Stomach (tissue), 9 donors: ENCODE measurements around the gene COL18A1. TPM values are rescaled to one million over a fixed set of nuclear protein-coding genes. Genes with fewer than 3 reads are reported as not detected.
"Not testable (repeated sequence)": the region's sequence is repeated elsewhere in the genome, so short reads cannot be mapped to it uniquely, and the experiment has no call there.

Experiments used
- DNase-seq, 2 donors: peaks; one replicate each; pipeline versions ENCODE4 v3.0.0 to v3.0.0-alpha.2; 2013 to 2019
- H3K27ac ChIP-seq, 5 donors: fragments of 200-600 bp in 4 of 5; sonication (generic) in 4 of 5; one replicate each; pipeline ENCODE4 v1.5.1; 2013 to 2019; ENCODE audit warnings: mild to moderate bottlenecking in 1 of 5, moderate library complexity in 1 of 5
- H3K27me3 ChIP-seq, 3 donors: fragments of 200-600 bp; sonication (generic); one replicate each; pipeline ENCODE4 v1.5.1; 2017 to 2019; ENCODE audit warnings: mixed run types in 1 of 3
- H3K36me3 ChIP-seq, 4 donors: fragments of 200-600 bp; sonication (generic); 1 replicate in 3 of 4; 2 replicates in 1 of 4; pipeline ENCODE4 v1.5.1; 2016 to 2019
- H3K4me1 ChIP-seq, 4 donors: fragments of 200-600 bp; sonication (generic); one replicate each; pipeline ENCODE4 v1.5.1; 2016 to 2019
- H3K4me3 ChIP-seq, 4 donors: fragments of 200-600 bp; sonication (generic) in 3 of 4; one replicate each; pipeline ENCODE4 v1.5.1; 2016 to 2019; ENCODE audit warnings: mild to moderate bottlenecking in 1 of 4
- H3K9me3 ChIP-seq, 4 donors: fragments of 200-600 bp; sonication (generic); one replicate each; pipeline ENCODE4 v1.5.1; 2016 to 2019
- EP300 ChIP-seq: sonication (generic); formaldehyde crosslinking; IDR thresholded peaks from one replicate; pipeline ENCODE4 v1.6.1; 2017; ENCODE audit warnings: antibody characterized with exemption
- POLR2A ChIP-seq, 4 donors: fragments of 450-650 bp; IDR thresholded peaks; one replicate each; pipeline ENCODE4 v1.6.1; 2016; ENCODE audit warnings: antibody characterized with exemption in 4 of 4, control low read depth in 2 of 4, mild to moderate bottlenecking in 1 of 4, moderate library complexity in 1 of 4
- POLR2AphosphoS5 ChIP-seq, 3 donors: sonication (generic); formaldehyde crosslinking; IDR thresholded peaks; one replicate each; pipeline ENCODE4 v1.6.1; 2016; ENCODE audit warnings: antibody characterized with exemption in 3 of 3
- WGBS, 5 donors: extraction: QIAGEN DNeasy Blood & Tissue Kit in 3 of 5; methylation state at CpG; one replicate each; pipeline versions ENCODE4 v1.1.5 to v1.1.7; 2013 to 2018; 5-methylcytosine and 5-hydroxymethylcytosine counted together
- intact Hi-C: fragments of 100-400 bp; cut with DNase I; formaldehyde crosslinking; loops from one replicate; pipeline ENCODE4 v1.15.1; 2023; ENCODE audit warnings: low total_unique reads
- polyA plus RNA-seq, 3 donors: library from polyadenylated mRNA; stranded (reverse); fragments of 200-250 nt; gene quantifications; one replicate each; pipeline ENCODE4 v1.2.3, GENCODE V29; 2013
- total RNA-seq, 5 donors: library from RNA; depleted of rRNA; stranded (reverse); fragments of >200 nt; gene quantifications; one replicate each; pipeline versions ENCODE4 v1.1.0 to v1.2.3, GENCODE V29; 2014 to 2016
- TF ChIP-seq, protein P1 (sequence below), 7 experiments: fragments of 450-650 bp in 4 of 7; fragments of 200-600 bp in 3 of 7; sonication (generic) in 3 of 7; IDR thresholded peaks; one replicate each; pipeline ENCODE4 v1.5.1; 2016 to 2019; ENCODE audit warnings: antibody characterized with exemption in 7 of 7, control low read depth in 2 of 7, mild to moderate bottlenecking in 1 of 7
- donor health status: healthy with polysubstance abuse.
- donor health status: Bipolar disorder and iron deficiency.
- donor health status: healthy.

COL18A1 gene
- total and polyA plus RNA-seq, 8 donors = 19.8 to 212 (median 34.6) TPM

- no peak for TF ChIP-seq POLR2AphosphoS5 (IDR thresholded peaks at IDR 0.05)
- no peak overlapping the region for H3K4me3 ChIP-seq
- H3K4me1 ChIP-seq = peaks cover 14 to 16% (median 16%) of the 10 kb centered on the region in 4 donors
- peaks cover 0 to 7% (median 0%) of the 10 kb centered on the region in 3 donors for H3K27me3 ChIP-seq
- H3K36me3 ChIP-seq = no peaks in the 10 kb centered on the region
- no peak overlapping the region for H3K27ac ChIP-seq
- WGBS, 5 donors = 90 to 95% (median 95%) methylated on average over 5 to 17 of the region's 17 CpGs
- no peak for DNase-seq
- peaks cover 0 to 5% (median 2%) of the 10 kb centered on the region in 4 donors for H3K9me3 ChIP-seq
- intact Hi-C loops = loop anchor here (5.0 to 10.0 kb wide), 2 partner anchors 150 to 297 kb away; no protein-coding TSS in a partner anchor
Measured at GRCh38 chr21:45442276-45442675, 37.3 kb downstream of the COL18A1 start.

DNA sequence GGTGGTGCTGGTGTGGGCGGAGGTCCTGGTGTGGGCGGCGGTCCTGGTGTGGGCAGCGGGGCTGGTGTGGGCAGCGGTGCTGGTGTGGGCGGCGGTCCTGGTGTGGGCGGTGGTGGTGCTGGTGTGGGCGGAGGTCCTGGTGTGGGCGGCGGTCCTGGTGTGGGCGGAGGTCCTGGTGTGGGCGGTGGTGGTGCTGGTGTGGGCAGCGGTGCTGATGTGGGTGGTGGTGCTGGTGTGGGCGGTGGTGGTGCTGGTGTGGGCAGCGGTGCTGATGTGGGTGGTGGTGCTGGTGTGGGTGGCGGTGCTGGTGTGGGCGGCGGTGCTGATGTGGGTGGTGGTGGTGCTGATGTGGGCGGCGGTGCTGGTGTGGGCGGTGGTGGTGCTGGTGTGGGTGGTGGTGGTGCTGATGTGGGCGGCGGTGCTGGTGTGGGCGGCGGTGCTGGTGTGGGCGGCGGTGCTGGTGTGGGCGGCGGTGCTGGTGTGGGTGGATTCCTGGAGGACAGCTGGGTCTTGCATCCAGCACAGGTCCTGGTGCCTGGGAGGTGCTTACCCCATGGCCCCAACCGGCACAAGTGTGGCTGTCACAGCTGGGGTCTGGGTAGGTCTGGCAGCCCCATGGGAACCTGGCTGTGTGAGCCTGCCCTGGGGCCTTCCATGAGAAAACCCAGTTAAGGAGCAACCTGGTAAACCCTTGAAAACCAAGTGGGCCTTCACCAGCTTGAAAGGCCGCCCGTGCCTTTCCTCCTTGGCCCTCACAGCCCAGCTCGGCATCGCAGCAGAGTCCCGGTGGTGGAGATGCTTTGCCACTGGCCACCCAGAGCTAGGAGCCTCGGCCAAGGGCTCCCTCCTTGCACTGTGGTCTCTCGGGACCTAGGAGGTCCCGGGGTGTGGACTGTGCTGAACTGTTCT is 38.0 kb downstream of the COL18A1 start:
- intact Hi-C loops = loop anchor here (5.0 to 10.0 kb wide), 2 partner anchors 151 to 298 kb away; no protein-coding TSS in a partner anchor
- H3K36me3 ChIP-seq, H3K9me3 ChIP-seq, DNase-seq, H3K4me3 ChIP-seq, H3K27ac ChIP-seq: not testable (repeated sequence)
- Histone ChIP-seq H3K4me1 (peaks cover 14 to 16% (median 16%) of the 10 kb centered on the region in 4 donors), H3K27me3 (peaks cover 0 to 12% (median 0%) of the 10 kb centered on the region in 3 donors)
- 87 to 97% (median 90%) methylated on average over 25 to 38 of the region's 39 CpGs for WGBS, 5 donors

DNA sequence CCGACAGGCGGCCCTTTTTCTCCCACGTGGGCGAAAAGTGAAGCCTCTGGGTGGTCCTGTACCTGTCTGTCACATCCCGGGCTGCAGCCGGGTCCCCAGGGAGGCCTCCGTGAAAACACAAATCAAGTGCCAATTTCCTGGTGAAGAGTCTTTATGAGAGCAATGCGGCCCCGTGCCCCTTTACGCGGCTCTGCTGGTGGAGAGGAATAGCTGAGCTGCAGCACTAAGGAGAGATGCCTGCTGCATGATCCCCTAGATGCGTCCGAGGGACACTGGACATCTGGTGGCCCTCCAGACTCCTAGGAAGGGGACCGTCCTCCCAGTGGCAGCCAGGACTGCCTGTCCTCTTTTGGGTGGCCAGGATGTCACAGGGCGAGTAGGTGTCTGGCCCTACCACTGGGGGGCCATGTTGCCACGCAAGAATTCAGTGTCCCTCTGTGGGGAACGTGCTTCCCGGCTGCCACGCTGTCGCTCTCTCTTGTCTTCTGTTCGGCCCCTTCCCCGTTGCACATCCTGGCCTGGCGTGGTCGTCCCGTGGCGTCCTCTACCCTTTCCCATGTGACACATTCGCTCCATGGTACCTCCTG is 38.7 kb downstream of the COL18A1 start:
- H3K9me3 ChIP-seq = peaks cover 0 to 5% (median 2%) of the 10 kb centered on the region in 4 donors
- WGBS, 5 donors = 87 to 91% (median 87%) methylated on average over 25 to 27 of the region's 27 CpGs
- no peak overlapping the region for H3K27ac ChIP-seq
- H3K27me3 ChIP-seq = peaks cover 0 to 14% (median 0%) of the 10 kb centered on the region in 3 donors
- H3K4me3 ChIP-seq = no peak overlapping the region
- H3K36me3 ChIP-seq = no peaks in the 10 kb centered on the region
- TF ChIP-seq, protein P1, sequence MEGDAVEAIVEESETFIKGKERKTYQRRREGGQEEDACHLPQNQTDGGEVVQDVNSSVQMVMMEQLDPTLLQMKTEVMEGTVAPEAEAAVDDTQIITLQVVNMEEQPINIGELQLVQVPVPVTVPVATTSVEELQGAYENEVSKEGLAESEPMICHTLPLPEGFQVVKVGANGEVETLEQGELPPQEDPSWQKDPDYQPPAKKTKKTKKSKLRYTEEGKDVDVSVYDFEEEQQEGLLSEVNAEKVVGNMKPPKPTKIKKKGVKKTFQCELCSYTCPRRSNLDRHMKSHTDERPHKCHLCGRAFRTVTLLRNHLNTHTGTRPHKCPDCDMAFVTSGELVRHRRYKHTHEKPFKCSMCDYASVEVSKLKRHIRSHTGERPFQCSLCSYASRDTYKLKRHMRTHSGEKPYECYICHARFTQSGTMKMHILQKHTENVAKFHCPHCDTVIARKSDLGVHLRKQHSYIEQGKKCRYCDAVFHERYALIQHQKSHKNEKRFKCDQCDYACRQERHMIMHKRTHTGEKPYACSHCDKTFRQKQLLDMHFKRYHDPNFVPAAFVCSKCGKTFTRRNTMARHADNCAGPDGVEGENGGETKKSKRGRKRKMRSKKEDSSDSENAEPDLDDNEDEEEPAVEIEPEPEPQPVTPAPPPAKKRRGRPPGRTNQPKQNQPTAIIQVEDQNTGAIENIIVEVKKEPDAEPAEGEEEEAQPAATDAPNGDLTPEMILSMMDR (IDR thresholded peaks at IDR 0.05) = no peak
- TF ChIP-seq POLR2AphosphoS5 (IDR thresholded peaks at IDR 0.05) = no peak
- no peak for TF ChIP-seq POLR2A (IDR thresholded peaks at IDR 0.05)
- no peak for TF ChIP-seq EP300
- no peak for DNase-seq
- intact Hi-C loops = loop anchor here (5.0 to 10.0 kb wide), 2 partner anchors 151 to 299 kb away; no protein-coding TSS in a partner anchor
- H3K4me1 ChIP-seq = peaks cover 10 to 14% (median 12%) of the 10 kb centered on the region in 4 donors

GRCh38 chr21:45444385-45444784 is 39.4 kb downstream of the COL18A1 start:
- H3K4me3 ChIP-seq = no peak overlapping the region
- peaks cover 0 to 5% (median 2%) of the 10 kb centered on the region in 4 donors for H3K9me3 ChIP-seq
- no peaks in the 10 kb centered on the region for H3K36me3 ChIP-seq
- DNase-seq = no peak
- WGBS, 5 donors = 70 to 84% (median 81%) methylated on average over 19 of the region's 19 CpGs
- H3K27me3 ChIP-seq = peaks cover 0 to 16% (median 0%) of the 10 kb centered on the region in 3 donors
- peaks cover 3 to 7% (median 5%) of the 10 kb centered on the region in 4 donors for H3K4me1 ChIP-seq
- intact Hi-C loops = loop anchor here (5.0 to 10.0 kb wide), 2 partner anchors 152 to 300 kb away; no protein-coding TSS in a partner anchor
- TF ChIP-seq, protein P1 (IDR thresholded peaks at IDR 0.05) = no peak
- no peak for TF ChIP-seq POLR2AphosphoS5 (IDR thresholded peaks at IDR 0.05)
- no peak for TF ChIP-seq EP300
- TF ChIP-seq POLR2A (IDR thresholded peaks at IDR 0.05) = no peak
- H3K27ac ChIP-seq = no peak overlapping the region

DNA sequence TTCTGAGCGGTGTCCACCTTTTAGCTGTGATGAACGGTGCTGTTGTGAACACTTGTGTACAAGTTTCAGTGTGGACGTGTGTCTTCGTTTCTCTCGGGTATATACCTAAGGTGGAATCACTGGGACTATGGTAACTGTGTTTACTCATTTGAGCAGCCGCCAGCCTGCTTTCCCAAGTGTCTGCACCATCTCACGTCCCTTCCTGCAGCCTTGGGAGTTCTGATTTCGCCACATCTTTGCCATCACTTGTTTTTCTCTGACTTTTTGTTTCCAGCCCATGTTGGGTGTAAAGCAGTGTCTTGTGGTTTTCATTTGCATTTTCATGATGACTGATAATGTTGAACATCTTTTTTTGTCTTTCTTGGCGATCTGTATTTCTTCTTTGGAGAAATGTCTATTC is 40.4 kb downstream of the COL18A1 start:
- H3K36me3 ChIP-seq = no peaks in the 10 kb centered on the region
- H3K4me1 ChIP-seq = no peaks in the 10 kb centered on the region
- no peak for DNase-seq
- H3K27me3 ChIP-seq = peaks cover 0 to 16% (median 0%) of the 10 kb centered on the region in 3 donors
- H3K27ac ChIP-seq = no peak overlapping the region
- 81 to 89% (median 83%) methylated on average over 9 of the region's 9 CpGs for WGBS, 5 donors
- no peak overlapping the region for H3K4me3 ChIP-seq
- intact Hi-C loops = loop anchor here (10.0 kb wide), 1 partner anchor 301 kb away; no protein-coding TSS in a partner anchor
- TF ChIP-seq POLR2AphosphoS5 (IDR thresholded peaks at IDR 0.05) (no peak), EP300 (no peak)
- TF ChIP-seq, protein P1 (IDR thresholded peaks at IDR 0.05) = no peak
- peaks cover 0 to 5% (median 2%) of the 10 kb centered on the region in 4 donors for H3K9me3 ChIP-seq
